H1 (cell line): ENCODE measurements around the gene BAG2. TPM values are rescaled to one million over a fixed set of nuclear protein-coding genes. Genes with fewer than 3 reads are reported as not detected.

Experiments used
- CREB1 ChIP-seq: IDR thresholded peaks from 2 replicates; pipeline ENCODE4 v1.6.1; 2012; ENCODE audit warnings: inconsistent platforms
- EZH2 ChIP-seq: fragments of 200-600 bp; sonication (generic); IDR thresholded peaks from 2 replicates; pipeline ENCODE4 v1.7.1; 2012; ENCODE audit warnings: low read depth, mild to moderate bottlenecking, moderate library complexity, low read length, inconsistent platforms; ENCODE audit not compliant: severe bottlenecking
- JUN ChIP-seq: IDR thresholded peaks from 2 replicates; pipeline ENCODE4 v1.6.1; 2011; ENCODE audit warnings: low read depth, mild to moderate bottlenecking, improper control_type of control experiment, low read length
- JUND ChIP-seq: IDR thresholded peaks from 2 replicates; pipeline ENCODE4 v1.6.1; 2011; ENCODE audit warnings: mild to moderate bottlenecking, improper control_type of control experiment, low read length
- MAFK ChIP-seq: IDR thresholded peaks from 2 replicates; pipeline ENCODE4 v1.6.1; 2012; ENCODE audit warnings: low read depth, mild to moderate bottlenecking, improper control_type of control experiment, low read length
- NANOG ChIP-seq: IDR thresholded peaks from 2 replicates; pipeline ENCODE4 v1.6.1; 2011; ENCODE audit warnings: low read length, low read depth, mild to moderate bottlenecking, inconsistent platforms; ENCODE audit not compliant: insufficient read depth, poor library complexity, severe bottlenecking
- NRF1 ChIP-seq: IDR thresholded peaks from 2 replicates; pipeline ENCODE4 v1.6.1; 2011; ENCODE audit warnings: mild to moderate bottlenecking, low read depth, low read length, improper control_type of control experiment
- POLR2A ChIP-seq, 2 experiments: IDR thresholded peaks; 1 replicate in 1 of 2; 2 replicates in 1 of 2; pipeline ENCODE4 v1.6.1; 2011; ENCODE audit warnings: low read depth in 2 of 2, low read length in 2 of 2, mild to moderate bottlenecking in 2 of 2; ENCODE audit errors: control extremely low read depth in 1 of 2
- RXRA ChIP-seq: IDR thresholded peaks from 2 replicates; pipeline ENCODE4 v1.6.1; 2011; ENCODE audit warnings: low read depth, mild to moderate bottlenecking, low read length, moderate library complexity; ENCODE audit not compliant: insufficient read depth
- SIN3A ChIP-seq, 2 experiments: IDR thresholded peaks in 1 of 2; conservative IDR thresholded peaks in 1 of 2; 2 replicates each; pipeline ENCODE4 v1.6.1; 2011 to 2012; ENCODE audit warnings: low read length in 2 of 2, improper control_type of control experiment in 1 of 2, low read depth in 1 of 2, mild to moderate bottlenecking in 1 of 2
- SP1 ChIP-seq: IDR thresholded peaks from 2 replicates; pipeline ENCODE4 v1.6.1; 2011; ENCODE audit warnings: low read depth, low read length
- TEAD4 ChIP-seq: IDR thresholded peaks from 2 replicates; pipeline ENCODE4 v1.6.1; 2012; ENCODE audit warnings: low read depth, low read length, inconsistent platforms, mixed read lengths
- polyA plus RNA-seq, 7 experiments: library from polyadenylated mRNA; depleted of rRNA in 3 of 7; stranded (reverse) in 5 of 7; unstranded in 2 of 7; fragments of >200 nt in 5 of 7; fragments of 200-250 nt in 2 of 7; gene quantifications; 1 replicate in 5 of 7; 2 replicates in 1 of 7; 4 replicates in 1 of 7; pipeline versions ENCODE4 v1.2.1 to v1.2.3, GENCODE V29; 2011 to 2013; ENCODE audit warnings: missing spikeins in 2 of 7, mixed read lengths in 2 of 7
- total RNA-seq: library from RNA; stranded (reverse); fragmentation: NEBNext Ultra II Directional; extraction: Animal tissue kit (Norgen Biotek cat#: 25700); gene quantifications from 2 replicates; pipeline ENCODE4 v1.2.1, GENCODE V29; 2021
- TF ChIP-seq, protein P1 (sequence below): IDR thresholded peaks from 2 replicates; pipeline ENCODE4 v1.6.1; 2011; ENCODE audit warnings: low read length, improper control_type of control experiment
- TF ChIP-seq, protein P2 (sequence below): IDR thresholded peaks from 2 replicates; pipeline ENCODE4 v1.6.1; 2012; ENCODE audit warnings: inconsistent platforms

BAG2 gene
- total and polyA plus RNA-seq, 2 of the 8 experiments (the other 6 are each of a cell fraction or from before 2014, with no cell fraction given), result 4.4 to 7.4 TPM

DNA sequence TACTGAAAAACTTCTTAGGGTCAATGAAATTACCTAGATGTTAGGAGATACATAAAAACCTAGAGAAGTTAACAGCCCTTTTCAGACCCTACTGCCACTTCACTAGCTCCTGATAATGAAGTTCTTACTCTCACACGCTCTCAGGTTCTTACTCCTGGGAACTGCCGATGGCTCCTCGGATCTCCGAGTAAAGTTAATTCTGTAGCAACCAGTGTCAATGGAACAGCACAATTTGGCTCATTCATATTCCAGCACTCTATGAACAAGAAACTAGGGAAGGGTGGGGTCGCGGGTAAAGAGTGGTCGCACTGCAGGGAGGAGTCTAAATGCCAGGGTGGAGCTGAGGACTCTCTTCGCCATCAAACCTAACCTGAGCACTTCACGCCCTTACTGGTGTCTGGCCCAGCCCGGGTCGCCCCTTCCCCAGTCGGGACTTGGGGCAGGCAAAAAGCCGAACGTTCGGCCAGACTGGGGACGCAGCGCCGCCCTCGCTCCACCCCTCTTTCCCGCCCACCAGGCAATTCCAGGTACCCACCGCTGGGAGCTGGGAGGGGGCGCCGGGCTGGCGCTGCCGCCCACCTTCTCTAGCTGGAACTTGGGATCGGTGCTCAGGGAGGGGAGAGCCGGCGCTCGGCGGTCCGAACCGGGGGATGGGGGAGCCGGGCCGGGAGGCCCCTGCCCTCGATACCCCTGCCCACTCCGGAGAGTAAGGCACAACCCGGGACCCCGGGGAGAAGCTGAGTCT lies 49.2 kb downstream of the BAG2 start (continued):
- TF ChIP-seq TEAD4, result peak; percentile 30; the same call in 1 of the 2 replicates
- no peak for TF ChIP-seq NANOG
- TF ChIP-seq POLR2A (IDR thresholded peaks at IDR 0.05; ENCODE audit: control extremely low read depth in 1 of 2, low read depth in 2 of 2, low read length in 2 of 2), result peak in 1 of 2 experiments; percentile 75; a peak in 2 of 3 replicates
- no peak for TF ChIP-seq NRF1
- TF ChIP-seq EZH2, result no peak
- no peak for TF ChIP-seq RXRA
- TF ChIP-seq, protein P1, sequence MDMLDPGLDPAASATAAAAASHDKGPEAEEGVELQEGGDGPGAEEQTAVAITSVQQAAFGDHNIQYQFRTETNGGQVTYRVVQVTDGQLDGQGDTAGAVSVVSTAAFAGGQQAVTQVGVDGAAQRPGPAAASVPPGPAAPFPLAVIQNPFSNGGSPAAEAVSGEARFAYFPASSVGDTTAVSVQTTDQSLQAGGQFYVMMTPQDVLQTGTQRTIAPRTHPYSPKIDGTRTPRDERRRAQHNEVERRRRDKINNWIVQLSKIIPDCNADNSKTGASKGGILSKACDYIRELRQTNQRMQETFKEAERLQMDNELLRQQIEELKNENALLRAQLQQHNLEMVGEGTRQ, result no peak
- TF ChIP-seq JUN, result no peak
- no peak for TF ChIP-seq MAFK
- peak in 1 of 2 experiments; percentile 18; a peak in 2 of 4 replicates for TF ChIP-seq SIN3A (conservative IDR thresholded peaks at IDR 0.05 in 1 of 2, IDR thresholded peaks at IDR 0.05 in 1 of 2; ENCODE audit: low read depth in 1 of 2, low read length in 2 of 2)
- peak; percentile 14; the same call in 1 of the 2 replicates for TF ChIP-seq CREB1
- TF ChIP-seq JUND, result 0 out of 2 replicates have a peak, but pooled peaks have one; percentile 3
- no peak for TF ChIP-seq SP1
- TF ChIP-seq, protein P2, sequence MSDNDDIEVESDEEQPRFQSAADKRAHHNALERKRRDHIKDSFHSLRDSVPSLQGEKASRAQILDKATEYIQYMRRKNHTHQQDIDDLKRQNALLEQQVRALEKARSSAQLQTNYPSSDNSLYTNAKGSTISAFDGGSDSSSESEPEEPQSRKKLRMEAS, result peak; percentile 25; the same call in 1 of the 2 replicates
